ENCODE measurements around the gene CXCL1. TPM values are rescaled to one million over a fixed set of nuclear protein-coding genes. Genes with fewer than 3 reads are reported as not detected.

The CXCL1 gene
- total and polyA plus RNA-seq, 2 of the 13 experiments (the other 11 are each of a cell fraction or from before 2014, with no cell fraction given), result 0.15 TPM; not detected in 1

DNA sequence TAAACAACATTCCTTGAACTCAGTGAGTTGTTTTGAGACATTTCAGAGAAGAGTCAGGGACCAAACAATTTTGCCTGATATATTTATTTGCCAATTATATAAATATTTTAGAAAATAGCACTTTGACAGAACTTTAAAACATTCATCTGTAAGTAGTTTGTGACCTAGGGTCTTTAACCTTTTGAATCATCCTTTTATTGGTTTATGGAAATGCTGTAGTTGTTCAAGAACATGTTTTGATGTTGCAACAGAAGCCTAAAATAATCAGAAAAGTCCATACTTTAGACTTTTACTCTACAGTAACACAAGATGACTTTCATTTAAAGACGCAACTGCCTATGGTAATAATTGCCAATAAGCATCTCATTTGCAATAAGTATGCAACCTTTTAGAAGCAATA lies 43.0 kb downstream of the CXCL1 start:
- Histone ChIP-seq H4K20me1 (ENCODE audit: insufficient read depth, low read length) (no peaks in the 10 kb centered on the region), H3K9me3 (ENCODE audit: low read length) (no peaks in the 10 kb centered on the region), H2AFZ (ENCODE audit: low read length) (no peak overlapping the region), H3K4me2 (ENCODE audit: low read depth, low read length) (no peak overlapping the region), H3K36me3 (replicated peaks in 1 of 2; ENCODE audit: control insufficient read depth in 1 of 2, insufficient read depth in 2 of 2, low read length in 2 of 2) (no peaks in the 10 kb centered on the region), H3K4me1 (ENCODE audit: insufficient read depth, low read length) (no peaks in the 10 kb centered on the region), H3K4me3 (replicated peaks in 1 of 3; ENCODE audit: insufficient read depth in 1 of 3, low read depth in 2 of 3, low read length in 3 of 3) (no peak overlapping the region), H3K27me3 (ENCODE audit: control insufficient read depth in 1 of 2, insufficient read depth in 2 of 2, low read length in 2 of 2) (no peaks in the 10 kb centered on the region; a peak in 1 of 5 replicates), H3K79me2 (ENCODE audit: insufficient read depth, low read length) (no peaks in the 10 kb centered on the region), H3K27ac (ENCODE audit: extremely low read length, insufficient read depth, low read length) (no peak overlapping the region), H3K9ac (ENCODE audit: insufficient read depth, low read depth, low read length) (no peak overlapping the region)
- DNase-seq (ENCODE audit: low spot score) (no peak), ATAC-seq (no peak), FAIRE-seq (no peak)
- POLR2A ChIA-PET, result no interaction called here
- no TSS peak for BruUV-seq (replicated peaks)
- in situ Hi-C loops (cut with HindIII; ENCODE audit: extremely low pct_ligation_motif_present, low pct_unique_long_range_greater_than_20kb), result no loop called here
- WGBS (ENCODE audit: low lambda C conversion rate), result 3% methylated on average over 1 of the region's 1 CpG
- intact Hi-C loops (cut with micrococcal nuclease; ENCODE audit: unreplicated experiment), result no loop called here
- CTCF ChIA-PET (ENCODE audit: low intra/inter-chr PET ratio, low total read pairs), result no interaction called here
- TF ChIP-seq ADNP (CRISPR knock-in tag; IDR thresholded peaks at IDR 0.05) (no peak), SP5 (CRISPR knock-in tag; IDR thresholded peaks at IDR 0.05; ENCODE audit: borderline replicate concordance, low read depth) (no peak), ZNF816 (CRISPR knock-in tag; IDR thresholded peaks at IDR 0.05; ENCODE audit: borderline replicate concordance) (no peak), ZNF761 (CRISPR knock-in tag; conservative IDR thresholded peaks at IDR 0.05) (no peak), YY1 (IDR thresholded peaks at IDR 0.05; ENCODE audit: insufficient read depth, insufficient replicate concordance, low read depth, low read length) (no peak), SP140L (CRISPR knock-in tag; IDR thresholded peaks at IDR 0.05; ENCODE audit: borderline replicate concordance) (no peak), BORCS8-MEF2B (CRISPR knock-in tag; IDR thresholded peaks at IDR 0.05) (no peak), HDAC6 (IDR thresholded peaks at IDR 0.05; ENCODE audit: low read depth, low read length) (no peak), SOX13 (IDR thresholded peaks at IDR 0.05) (no peak), SOX13 (CRISPR knock-in tag; conservative IDR thresholded peaks at IDR 0.05 in 1 of 2, IDR thresholded peaks at IDR 0.05 in 1 of 2) (no peak), SOX5 (CRISPR knock-in tag; IDR thresholded peaks at IDR 0.05; ENCODE audit: borderline replicate concordance) (no peak), ZSCAN22 (CRISPR knock-in tag; IDR thresholded peaks at IDR 0.05) (no peak)
- TF ChIP-seq, protein P1, sequence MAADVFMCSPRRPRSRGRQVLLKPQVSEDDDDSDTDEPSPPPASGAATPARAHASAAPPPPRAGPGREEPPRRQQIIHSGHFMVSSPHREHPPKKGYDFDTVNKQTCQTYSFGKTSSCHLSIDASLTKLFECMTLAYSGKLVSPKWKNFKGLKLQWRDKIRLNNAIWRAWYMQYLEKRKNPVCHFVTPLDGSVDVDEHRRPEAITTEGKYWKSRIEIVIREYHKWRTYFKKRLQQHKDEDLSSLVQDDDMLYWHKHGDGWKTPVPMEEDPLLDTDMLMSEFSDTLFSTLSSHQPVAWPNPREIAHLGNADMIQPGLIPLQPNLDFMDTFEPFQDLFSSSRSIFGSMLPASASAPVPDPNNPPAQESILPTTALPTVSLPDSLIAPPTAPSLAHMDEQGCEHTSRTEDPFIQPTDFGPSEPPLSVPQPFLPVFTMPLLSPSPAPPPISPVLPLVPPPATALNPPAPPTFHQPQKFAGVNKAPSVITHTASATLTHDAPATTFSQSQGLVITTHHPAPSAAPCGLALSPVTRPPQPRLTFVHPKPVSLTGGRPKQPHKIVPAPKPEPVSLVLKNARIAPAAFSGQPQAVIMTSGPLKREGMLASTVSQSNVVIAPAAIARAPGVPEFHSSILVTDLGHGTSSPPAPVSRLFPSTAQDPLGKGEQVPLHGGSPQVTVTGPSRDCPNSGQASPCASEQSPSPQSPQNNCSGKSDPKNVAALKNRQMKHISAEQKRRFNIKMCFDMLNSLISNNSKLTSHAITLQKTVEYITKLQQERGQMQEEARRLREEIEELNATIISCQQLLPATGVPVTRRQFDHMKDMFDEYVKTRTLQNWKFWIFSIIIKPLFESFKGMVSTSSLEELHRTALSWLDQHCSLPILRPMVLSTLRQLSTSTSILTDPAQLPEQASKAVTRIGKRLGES (CRISPR knock-in tag; IDR thresholded peaks at IDR 0.05; ENCODE audit: borderline replicate concordance), result no peak
- TF ChIP-seq, protein P2, sequence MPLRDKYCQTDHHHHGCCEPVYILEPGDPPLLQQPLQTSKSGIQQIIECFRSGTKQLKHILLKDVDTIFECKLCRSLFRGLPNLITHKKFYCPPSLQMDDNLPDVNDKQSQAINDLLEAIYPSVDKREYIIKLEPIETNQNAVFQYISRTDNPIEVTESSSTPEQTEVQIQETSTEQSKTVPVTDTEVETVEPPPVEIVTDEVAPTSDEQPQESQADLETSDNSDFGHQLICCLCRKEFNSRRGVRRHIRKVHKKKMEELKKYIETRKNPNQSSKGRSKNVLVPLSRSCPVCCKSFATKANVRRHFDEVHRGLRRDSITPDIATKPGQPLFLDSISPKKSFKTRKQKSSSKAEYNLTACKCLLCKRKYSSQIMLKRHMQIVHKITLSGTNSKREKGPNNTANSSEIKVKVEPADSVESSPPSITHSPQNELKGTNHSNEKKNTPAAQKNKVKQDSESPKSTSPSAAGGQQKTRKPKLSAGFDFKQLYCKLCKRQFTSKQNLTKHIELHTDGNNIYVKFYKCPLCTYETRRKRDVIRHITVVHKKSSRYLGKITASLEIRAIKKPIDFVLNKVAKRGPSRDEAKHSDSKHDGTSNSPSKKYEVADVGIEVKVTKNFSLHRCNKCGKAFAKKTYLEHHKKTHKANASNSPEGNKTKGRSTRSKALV (CRISPR knock-in tag; IDR thresholded peaks at IDR 0.05), result no peak
- TF ChIP-seq, protein P3, sequence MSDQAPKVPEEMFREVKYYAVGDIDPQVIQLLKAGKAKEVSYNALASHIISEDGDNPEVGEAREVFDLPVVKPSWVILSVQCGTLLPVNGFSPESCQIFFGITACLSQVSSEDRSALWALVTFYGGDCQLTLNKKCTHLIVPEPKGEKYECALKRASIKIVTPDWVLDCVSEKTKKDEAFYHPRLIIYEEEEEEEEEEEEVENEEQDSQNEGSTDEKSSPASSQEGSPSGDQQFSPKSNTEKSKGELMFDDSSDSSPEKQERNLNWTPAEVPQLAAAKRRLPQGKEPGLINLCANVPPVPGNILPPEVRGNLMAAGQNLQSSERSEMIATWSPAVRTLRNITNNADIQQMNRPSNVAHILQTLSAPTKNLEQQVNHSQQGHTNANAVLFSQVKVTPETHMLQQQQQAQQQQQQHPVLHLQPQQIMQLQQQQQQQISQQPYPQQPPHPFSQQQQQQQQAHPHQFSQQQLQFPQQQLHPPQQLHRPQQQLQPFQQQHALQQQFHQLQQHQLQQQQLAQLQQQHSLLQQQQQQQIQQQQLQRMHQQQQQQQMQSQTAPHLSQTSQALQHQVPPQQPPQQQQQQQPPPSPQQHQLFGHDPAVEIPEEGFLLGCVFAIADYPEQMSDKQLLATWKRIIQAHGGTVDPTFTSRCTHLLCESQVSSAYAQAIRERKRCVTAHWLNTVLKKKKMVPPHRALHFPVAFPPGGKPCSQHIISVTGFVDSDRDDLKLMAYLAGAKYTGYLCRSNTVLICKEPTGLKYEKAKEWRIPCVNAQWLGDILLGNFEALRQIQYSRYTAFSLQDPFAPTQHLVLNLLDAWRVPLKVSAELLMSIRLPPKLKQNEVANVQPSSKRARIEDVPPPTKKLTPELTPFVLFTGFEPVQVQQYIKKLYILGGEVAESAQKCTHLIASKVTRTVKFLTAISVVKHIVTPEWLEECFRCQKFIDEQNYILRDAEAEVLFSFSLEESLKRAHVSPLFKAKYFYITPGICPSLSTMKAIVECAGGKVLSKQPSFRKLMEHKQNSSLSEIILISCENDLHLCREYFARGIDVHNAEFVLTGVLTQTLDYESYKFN (CRISPR knock-in tag; conservative IDR thresholded peaks at IDR 0.05), result no peak
- TF ChIP-seq, protein P4, sequence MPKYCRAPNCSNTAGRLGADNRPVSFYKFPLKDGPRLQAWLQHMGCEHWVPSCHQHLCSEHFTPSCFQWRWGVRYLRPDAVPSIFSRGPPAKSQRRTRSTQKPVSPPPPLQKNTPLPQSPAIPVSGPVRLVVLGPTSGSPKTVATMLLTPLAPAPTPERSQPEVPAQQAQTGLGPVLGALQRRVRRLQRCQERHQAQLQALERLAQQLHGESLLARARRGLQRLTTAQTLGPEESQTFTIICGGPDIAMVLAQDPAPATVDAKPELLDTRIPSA (CRISPR knock-in tag; IDR thresholded peaks at IDR 0.05; ENCODE audit: borderline replicate concordance), result no peak

Measured in HepG2 (cell line).